ENCODE data around the gene ACTL8.
"Not testable (repeated sequence)": the region's sequence is repeated elsewhere in the genome, so short reads cannot be mapped to it uniquely, and the experiment has no call there.

Gene ACTL8

DNA sequence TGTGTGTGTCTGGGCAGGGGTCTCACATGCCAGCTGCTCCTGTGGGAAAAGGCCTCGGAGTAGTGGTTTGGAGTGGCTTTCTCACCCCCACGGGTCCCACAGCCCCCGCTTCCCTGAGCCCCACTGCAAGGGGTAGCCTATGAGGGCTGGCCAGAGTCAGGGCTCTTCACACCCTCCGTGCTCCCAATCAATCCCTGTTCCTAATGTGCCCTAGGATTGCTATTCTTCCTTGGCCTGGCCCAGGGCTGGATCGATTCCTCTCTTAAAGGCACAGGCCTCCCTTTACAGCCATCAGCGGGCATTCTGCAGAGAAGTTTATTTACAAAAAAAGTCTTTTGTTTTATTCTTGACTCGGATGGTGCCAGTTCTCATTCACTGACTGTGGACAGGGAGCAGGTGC, 19.3 kb upstream of the ACTL8 start:
- no peak for DNase-seq (ENCODE audit: low read depth)

DNA sequence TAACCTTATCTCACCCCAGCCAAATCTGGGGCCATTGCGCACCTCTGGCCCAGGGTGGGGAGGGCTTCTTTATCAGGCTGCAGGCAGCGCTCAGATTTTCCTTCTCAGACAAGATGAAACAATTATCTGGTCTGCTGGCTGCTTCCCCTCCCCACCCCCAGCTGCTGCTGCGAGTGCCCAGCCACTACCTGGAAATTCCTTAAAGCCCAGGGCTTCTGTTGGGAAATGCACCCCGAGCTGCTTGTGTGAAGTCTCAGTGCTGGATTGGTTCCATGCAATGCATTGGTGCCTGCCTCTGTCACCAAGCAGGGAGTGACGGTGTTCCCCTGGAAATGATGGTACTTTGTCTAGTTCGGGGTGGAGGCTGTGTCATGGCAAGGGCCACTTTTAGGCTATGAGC, 18.5 kb upstream of the ACTL8 start:
- DNase-seq (ENCODE audit: low read depth), result no peak

GRCh38 chr1:17739050-17739449, 16.1 kb upstream of the ACTL8 start:
- DNase-seq (ENCODE audit: low read depth), result no peak

- DNase-seq (ENCODE audit: low read depth), result no peak
These were observed 14.1 kb upstream of the ACTL8 start for GRCh38 chr1:17741052-17741451.

GRCh38 chr1:17742583-17742982, 12.6 kb upstream of the ACTL8 start:
- DNase-seq (ENCODE audit: low read depth), result no peak

DNA sequence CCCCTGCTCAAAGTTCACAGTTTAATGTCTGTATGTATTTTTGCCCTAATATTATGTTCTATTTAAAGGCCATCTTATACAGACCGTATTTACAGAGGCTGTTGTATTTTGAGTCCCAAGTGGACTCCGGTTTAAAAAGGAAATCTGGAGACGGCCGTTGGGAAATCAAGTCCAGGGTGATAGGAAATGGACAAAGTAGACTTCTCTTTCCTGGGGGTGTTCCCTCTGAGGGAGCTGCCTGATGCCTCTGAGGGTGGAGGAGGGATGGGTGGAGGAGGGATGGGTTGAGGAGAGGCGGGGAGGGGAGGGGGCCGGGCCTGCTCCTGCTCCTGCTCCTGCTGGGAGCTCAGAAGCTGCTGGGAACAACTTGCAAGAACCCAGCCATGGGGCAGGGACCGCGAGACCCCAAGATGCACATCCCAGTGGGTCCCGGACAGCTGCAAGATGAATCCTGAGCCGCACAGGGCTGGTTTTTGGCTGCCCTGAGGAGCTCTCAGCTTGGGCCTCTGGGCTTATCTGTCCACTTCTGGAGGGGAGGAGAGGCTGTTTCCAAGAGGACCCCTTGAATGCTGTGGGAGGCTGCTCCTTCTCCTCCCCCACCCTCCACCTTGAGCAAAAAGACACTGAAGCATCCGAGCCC, 12.0 kb upstream of the ACTL8 start:
- DNase-seq (ENCODE audit: low read depth), result no peak

GRCh38 chr1:17743925-17744324, 11.2 kb upstream of the ACTL8 start:
- no peak for DNase-seq (ENCODE audit: low read depth)

DNA sequence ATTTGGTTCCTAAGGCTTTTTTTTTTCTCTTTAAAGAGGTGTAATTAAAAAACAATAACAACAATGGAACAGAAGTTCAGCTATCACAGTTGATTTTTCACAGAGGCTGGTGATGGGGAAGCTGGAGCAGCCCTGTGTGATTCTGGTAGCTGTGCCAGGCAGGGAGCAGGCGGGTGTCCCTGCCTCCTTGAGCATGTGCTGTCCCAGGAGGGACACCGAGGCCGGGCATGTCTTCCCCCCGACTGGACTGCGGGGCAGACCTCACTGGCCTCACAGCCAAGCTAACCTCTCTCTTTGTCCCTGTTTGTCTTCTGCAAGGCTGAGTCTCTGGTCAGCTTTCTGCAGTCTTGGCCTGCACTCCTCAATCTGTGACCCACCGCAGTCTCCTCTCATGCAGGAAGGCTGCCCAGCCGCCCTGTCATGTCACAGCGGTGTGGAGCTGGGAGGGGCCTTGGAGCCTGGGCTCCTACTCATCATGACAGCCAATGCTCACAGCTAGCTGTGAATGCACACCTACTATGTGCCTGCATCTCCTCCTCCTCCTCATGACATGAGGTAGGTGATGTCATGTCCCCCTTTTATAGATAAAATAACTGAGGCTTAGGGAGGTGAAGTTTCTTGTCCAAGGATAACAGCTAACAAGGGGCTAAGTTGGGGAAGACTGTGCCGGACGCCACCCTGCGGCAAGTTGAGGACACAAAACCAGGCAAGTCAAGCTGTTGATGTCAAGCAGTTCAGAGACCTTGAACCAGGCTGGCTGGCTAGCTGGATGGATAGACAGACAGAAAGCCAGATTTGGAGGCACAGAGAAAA, 10.3 kb upstream of the ACTL8 start:
- no peak for DNase-seq (ENCODE audit: low read depth)

GRCh38 chr1:17745479-17745955, 9.6 kb upstream of the ACTL8 start:
- no peak for DNase-seq (ENCODE audit: low read depth)

DNA sequence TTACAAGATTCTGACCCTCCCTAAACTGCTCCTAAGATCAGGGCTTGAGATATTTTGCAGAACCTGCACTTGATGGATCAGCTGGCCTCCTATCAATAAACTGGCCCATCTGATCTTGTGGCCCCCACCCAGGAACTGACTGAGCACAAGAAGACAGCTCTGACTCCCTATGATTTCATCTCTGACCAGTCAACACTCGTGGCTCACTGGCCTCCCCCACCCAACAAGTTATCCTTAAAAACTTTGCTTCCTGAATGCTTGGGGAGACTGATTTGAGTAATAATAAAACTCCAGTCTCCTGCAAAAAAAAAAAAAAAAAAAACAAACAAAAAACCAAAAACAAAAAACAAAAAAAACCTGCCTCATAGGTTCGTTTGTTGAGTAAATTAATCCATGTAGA, 8.9 kb upstream of the ACTL8 start:
- not testable (repeated sequence) for DNase-seq (ENCODE audit: low read depth)

GRCh38 chr1:17746920-17747319, 8.2 kb upstream of the ACTL8 start:
- no peak for DNase-seq (ENCODE audit: low read depth)

DNA sequence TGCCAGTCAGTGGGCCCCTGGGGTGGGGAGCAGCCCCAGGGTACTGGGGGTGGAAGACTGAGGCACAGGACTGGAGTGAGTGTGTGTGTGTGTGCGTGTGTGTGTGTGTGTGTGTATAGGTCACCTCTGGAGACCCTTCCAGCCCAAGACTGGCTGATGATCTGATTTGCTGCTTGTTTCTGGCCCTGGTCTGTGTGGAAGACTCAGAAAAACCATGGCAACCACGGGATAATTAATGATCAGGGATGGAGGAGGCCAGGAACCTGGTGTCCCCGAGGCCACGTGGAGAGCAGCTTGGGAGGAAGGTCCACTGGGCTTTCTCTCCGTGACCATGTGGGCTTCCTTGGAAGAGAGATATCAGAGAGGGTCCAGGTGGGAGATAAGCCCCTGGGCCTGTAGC, 4.8 kb upstream of the ACTL8 start:
- no peak for DNase-seq (ENCODE audit: low read depth)

DNA sequence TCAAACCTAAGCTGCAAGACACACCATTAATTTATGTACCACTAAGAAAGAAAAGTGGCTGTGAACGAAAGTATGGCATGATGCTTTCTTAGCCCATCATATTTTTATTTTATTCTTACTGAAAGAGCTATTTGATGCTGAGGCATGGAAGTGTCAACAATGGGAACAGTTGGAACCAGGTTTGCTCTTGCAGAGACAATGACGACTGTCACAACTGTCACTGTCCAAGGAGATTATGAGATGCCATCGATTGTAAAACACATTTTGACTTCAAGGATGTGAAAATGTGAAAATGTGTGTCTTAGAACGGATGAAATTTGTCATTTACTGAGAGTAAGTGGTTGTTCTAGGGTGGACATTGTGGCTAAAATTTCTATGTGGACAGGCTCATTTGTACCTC, 2.8 kb upstream of the ACTL8 start:
- no peak for DNase-seq (ENCODE audit: low read depth)

DNA sequence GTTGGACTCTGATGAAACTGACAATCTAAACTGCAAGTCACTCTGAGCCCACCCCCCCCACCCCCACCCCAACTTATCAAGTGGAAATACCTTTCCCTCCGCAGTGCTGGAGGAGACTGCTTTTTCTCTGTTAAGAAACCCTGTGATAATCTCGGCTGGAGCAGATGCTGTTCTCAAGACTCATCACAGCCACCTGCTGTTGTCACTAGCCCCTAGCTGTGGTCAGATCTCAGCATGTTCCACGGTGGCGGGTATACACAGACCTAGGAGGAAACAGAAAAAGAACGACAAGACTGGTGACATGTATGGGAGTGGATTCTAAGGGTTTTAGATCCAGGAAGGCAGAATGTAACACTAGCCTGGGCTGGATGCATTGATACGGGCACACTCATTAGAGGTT, 2.3 kb downstream of the ACTL8 start:
- DNase-seq (ENCODE audit: low read depth), result no peak

DNA sequence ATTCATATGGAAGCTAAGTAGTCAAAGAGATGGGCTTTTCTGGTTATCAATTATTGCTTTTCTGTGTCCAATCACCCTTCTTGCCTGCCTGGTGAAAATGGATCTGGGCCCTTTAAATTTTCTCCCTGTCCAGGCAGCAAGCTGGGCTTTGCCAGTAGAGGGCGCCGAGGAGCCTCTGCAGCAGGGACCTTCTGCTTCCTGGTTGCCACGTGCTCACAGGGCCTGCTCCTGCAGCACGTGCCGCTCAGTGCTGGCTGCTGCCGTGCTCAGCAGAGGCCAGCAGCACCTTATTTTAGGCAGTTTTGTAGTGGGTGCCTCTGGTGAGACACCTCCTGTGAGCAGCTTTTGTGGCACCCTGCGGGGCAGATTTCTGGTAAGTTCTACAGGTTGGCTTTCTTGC, 4.0 kb downstream of the ACTL8 start:
- no peak for DNase-seq (ENCODE audit: low read depth)

- DNase-seq (ENCODE audit: low read depth), result no peak
These were observed 7.2 kb downstream of the ACTL8 start for GRCh38 chr1:17762313-17762712.

DNA sequence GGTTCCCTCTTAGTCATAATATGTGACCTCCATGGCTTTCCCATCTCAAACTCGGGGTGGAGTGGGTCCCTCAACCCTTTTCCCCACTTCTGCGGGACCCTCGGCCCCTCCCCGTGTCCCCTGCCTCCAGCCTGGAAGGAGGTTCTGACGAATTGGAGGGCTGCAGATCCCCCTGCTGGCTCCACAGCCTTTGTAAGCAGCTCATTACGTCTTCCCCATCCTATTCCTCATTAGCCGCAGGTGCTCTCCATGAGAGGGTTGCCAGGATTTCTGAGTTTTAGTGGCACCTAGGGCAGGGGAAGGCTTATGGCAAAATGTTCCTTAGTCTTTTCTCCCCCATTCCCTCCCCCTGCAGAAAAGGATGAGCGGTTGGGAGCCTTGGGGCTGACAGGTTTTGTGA, 8.3 kb downstream of the ACTL8 start:
- no peak for DNase-seq (ENCODE audit: low read depth)

DNA sequence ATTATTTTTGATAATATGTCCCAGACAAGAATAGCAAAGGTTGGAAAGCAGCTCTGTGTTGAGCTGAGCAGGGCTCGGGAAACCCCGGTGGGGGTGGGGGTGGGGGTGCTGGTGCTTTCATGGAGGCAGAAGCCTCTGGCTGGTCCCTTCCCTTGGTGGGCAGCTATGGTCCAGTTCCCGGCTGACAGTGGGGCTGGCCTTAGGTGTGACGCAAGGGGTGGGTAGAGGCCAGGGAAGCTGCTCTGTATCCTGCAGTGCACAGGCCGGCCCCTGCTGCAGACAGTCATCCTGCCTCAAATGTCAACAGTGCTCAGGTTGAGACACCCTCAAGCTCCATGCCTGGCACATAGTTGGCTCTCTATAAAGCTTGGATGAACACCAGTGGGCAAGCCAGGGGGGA, 8.9 kb downstream of the ACTL8 start:
- no peak for DNase-seq (ENCODE audit: low read depth)

DNA sequence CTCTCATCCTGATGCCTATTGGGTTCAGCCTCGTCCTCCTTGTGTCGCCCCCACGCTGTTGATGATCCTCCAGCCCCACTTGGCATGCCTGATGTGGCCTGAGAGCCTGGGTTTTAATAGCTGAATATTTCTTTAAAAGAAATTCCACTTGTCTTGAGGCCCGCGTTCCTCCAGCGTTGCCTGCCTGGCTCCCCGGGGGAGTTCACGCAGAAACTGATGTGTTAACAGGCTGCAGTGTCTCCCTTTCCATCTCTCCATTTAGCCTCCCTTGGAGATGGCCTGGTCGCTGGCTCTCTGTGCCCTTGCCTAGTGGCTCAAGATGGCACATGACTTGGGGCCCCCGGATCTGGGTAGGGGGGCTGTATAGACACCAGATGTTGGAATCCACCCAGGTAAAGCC, 9.5 kb downstream of the ACTL8 start:
- DNase-seq (ENCODE audit: low read depth), result no peak

GRCh38 chr1:17765444-17766411, 10.6 kb downstream of the ACTL8 start:
- DNase-seq (ENCODE audit: low read depth), result no peak

- DNase-seq (ENCODE audit: low read depth), result no peak
These were observed 13.6 kb downstream of the ACTL8 start for GRCh38 chr1:17768651-17769241.

- DNase-seq (ENCODE audit: low read depth), result no peak
These were observed 15.8 kb downstream of the ACTL8 start for GRCh38 chr1:17770983-17771382.
